OCI-LY7 (cell line): ENCODE data around the gene KCNK5.

ENCODE experiments used
- CTCF ChIP-seq: fragments of 200-600 bp; sonication (generic); conservative IDR thresholded peaks from 2 replicates; pipeline ENCODE4 v1.5.1; 2014; ENCODE audit warnings: mild to moderate bottlenecking, antibody characterized with exemption, low read length, moderate library complexity, mixed read lengths
- EZH2phosphoT487 ChIP-seq: fragments of 200-600 bp; sonication (generic); IDR thresholded peaks from 2 replicates; pipeline ENCODE4 v1.6.1; 2018; ENCODE audit warnings: low read depth, borderline replicate concordance, mild to moderate bottlenecking, mixed run types, antibody characterized with exemption, low read length, moderate library complexity, mixed read lengths

- no peak for TF ChIP-seq CTCF
- no peak for TF ChIP-seq EZH2phosphoT487
Observed at GRCh38 chr6:39203436-39204159, 25.7 kb downstream of the KCNK5 start.
